MCF 10A (cell line): ENCODE data around the gene TMCC2. TPM values are rescaled to one million over a fixed set of nuclear protein-coding genes. Genes with fewer than 3 reads are reported as not detected.

Source experiments
- BruUV-seq: library from RNA; stranded (reverse); fragments of 400-500 nt; replicated peaks from 2 replicates; lab custom pipeline; 2021; lab: Mats Ljungman, UMichigan
- CTCF ChIA-PET: fragments of 300-600 bp; sonication (Branson Sonifier 250); formaldehyde crosslinking; extraction: SDS; loops from one replicate; lab custom pipeline; 2021; ENCODE audit warnings: antibody characterized with exemption, inconsistent platforms; lab: Yijun Ruan, JAX
- POLR2A ChIA-PET: fragments of 300-600, 350-650 bp; sonication (Branson Sonifier 250); formaldehyde crosslinking; extraction: SDS; loops from one replicate; lab custom pipeline; 2020; ENCODE audit warnings: antibody characterized with exemption, inconsistent platforms; lab: Yijun Ruan, JAX
- DNase-seq: peaks from one replicate; pipeline ENCODE4 v3.0.0-alpha.2; 2018; ENCODE audit not compliant: unreplicated experiment
- H3K27ac Mint-ChIP-seq: one replicate; pipeline ENCODE4 v1.8.0; 2022; ENCODE audit warnings: mild to moderate bottlenecking, low read depth, mixed read lengths; ENCODE audit not compliant: unreplicated experiment
- H3K27me3 Mint-ChIP-seq: one replicate; pipeline ENCODE4 v1.8.0; 2022; ENCODE audit warnings: mixed read lengths; ENCODE audit not compliant: insufficient read depth, unreplicated experiment
- H3K36me3 Mint-ChIP-seq: one replicate; pipeline ENCODE4 v1.8.0; 2022; ENCODE audit warnings: mild to moderate bottlenecking, moderate library complexity, mixed read lengths; ENCODE audit not compliant: insufficient read depth, unreplicated experiment
- H3K4me1 Mint-ChIP-seq: one replicate; pipeline ENCODE4 v1.8.0; 2022; ENCODE audit warnings: mixed read lengths; ENCODE audit not compliant: insufficient read depth, unreplicated experiment
- H3K4me3 Mint-ChIP-seq: one replicate; pipeline ENCODE4 v1.8.0; 2022; ENCODE audit warnings: mild to moderate bottlenecking, moderate library complexity, mixed read lengths; ENCODE audit not compliant: unreplicated experiment
- H3K9me3 Mint-ChIP-seq: one replicate; pipeline ENCODE4 v1.8.0; 2022; ENCODE audit warnings: mixed read lengths; ENCODE audit not compliant: unreplicated experiment
- intact Hi-C: fragments of 100-400 bp; cut with micrococcal nuclease; formaldehyde crosslinking; loops from 2 replicates; pipeline ENCODE4 v1.14.1; 2022
- total RNA-seq: library from RNA; stranded (reverse); gene quantifications from 2 replicates; pipeline ENCODE4 v1.2.3, GENCODE V29; 2022
- TF ChIP-seq, protein P1 (sequence below): fragments of 200-600 bp; IDR thresholded peaks from one replicate; pipeline ENCODE4 v1.8.0; 2022; ENCODE audit warnings: antibody characterized with exemption, mild to moderate bottlenecking; ENCODE audit not compliant: unreplicated experiment

TMCC2 gene
- total RNA-seq, 1 experiment from 2014 or later, result 0.79 TPM

DNA sequence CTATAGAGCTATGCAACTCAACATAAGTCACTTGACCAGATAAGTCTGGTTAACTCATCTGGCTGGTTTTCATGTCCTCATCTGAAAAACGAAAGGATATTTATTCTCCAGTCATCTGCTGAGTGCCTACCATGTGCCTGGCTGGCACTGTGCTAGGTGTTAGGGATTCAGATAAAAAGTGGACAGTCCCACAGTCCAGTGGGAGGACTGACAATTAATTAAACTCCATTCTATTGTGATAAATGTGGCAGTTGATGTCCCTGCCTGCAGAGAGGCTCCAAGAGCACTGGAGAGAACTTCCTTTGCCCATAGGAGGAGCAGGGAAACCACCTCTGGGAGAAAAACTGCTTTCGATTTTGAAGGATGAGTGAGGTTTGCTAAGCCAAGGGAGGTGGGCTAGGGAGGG is 88.4 kb downstream of the TMCC2 start:
- POLR2A ChIA-PET, result interaction anchor here (0.6 to 9.8 kb wide), 5 partner anchors 14 to 66 kb away, joined by 4 to 335 read pairs (median 210); no protein-coding TSS in a partner anchor
- DNase-seq, result no peak
- H3K36me3 Mint-ChIP-seq, result peaks cover 8% of the 10 kb centered on the region
- H3K9me3 Mint-ChIP-seq, result no peaks in the 10 kb centered on the region
- no peaks in the 10 kb centered on the region for H3K27me3 Mint-ChIP-seq
- peaks cover 50% of the 10 kb centered on the region for H3K4me1 Mint-ChIP-seq
- intact Hi-C loops, result no loop called here
- no TSS peak for BruUV-seq
- CTCF ChIA-PET, result interaction anchor here (0.7 to 27.7 kb wide), 6 partner anchors 9 to 86 kb away, joined by 3 to 1857 read pairs (median 16); no protein-coding TSS in a partner anchor
- TF ChIP-seq, protein P1, sequence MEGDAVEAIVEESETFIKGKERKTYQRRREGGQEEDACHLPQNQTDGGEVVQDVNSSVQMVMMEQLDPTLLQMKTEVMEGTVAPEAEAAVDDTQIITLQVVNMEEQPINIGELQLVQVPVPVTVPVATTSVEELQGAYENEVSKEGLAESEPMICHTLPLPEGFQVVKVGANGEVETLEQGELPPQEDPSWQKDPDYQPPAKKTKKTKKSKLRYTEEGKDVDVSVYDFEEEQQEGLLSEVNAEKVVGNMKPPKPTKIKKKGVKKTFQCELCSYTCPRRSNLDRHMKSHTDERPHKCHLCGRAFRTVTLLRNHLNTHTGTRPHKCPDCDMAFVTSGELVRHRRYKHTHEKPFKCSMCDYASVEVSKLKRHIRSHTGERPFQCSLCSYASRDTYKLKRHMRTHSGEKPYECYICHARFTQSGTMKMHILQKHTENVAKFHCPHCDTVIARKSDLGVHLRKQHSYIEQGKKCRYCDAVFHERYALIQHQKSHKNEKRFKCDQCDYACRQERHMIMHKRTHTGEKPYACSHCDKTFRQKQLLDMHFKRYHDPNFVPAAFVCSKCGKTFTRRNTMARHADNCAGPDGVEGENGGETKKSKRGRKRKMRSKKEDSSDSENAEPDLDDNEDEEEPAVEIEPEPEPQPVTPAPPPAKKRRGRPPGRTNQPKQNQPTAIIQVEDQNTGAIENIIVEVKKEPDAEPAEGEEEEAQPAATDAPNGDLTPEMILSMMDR, result no peak
- no peak overlapping the region for H3K27ac Mint-ChIP-seq
- H3K4me3 Mint-ChIP-seq, result no peak overlapping the region

DNA sequence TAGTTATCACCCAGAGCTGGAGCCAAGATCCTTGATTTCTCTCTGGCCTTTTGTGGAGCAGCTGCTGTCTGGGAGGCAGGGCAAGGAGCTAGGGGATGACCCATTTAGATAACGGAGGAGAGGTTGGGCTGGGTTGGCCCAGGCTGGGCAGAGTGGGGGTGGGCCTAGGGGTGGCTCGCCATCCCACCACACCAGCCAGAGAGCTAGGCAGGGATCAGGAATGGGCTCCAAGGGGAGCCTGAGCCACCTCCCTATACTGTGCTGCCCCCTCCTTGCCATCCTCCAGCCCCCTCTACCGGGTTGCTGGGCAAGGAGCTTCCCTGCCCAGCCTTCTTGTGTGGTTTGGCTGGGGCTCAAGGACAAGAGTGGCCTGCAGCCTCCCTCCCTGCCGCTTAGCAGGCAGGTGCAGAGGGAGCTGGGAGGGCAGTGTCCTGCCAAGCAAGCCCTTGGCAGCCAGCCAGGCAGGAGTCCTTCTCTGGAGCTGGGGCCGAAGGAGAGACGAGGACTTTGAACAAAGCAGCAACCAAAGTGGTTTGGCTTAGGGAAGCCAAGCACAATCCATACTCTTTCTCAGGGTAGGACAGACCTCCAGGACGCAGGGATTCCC is 89.7 kb downstream of the TMCC2 start:
- Mint-ChIP-seq H3K27me3 (no peaks in the 10 kb centered on the region), H3K4me1 (peaks cover 53% of the 10 kb centered on the region), H3K36me3 (no peaks in the 10 kb centered on the region), H3K27ac (peak overlapping the region; percentile 80), H3K9me3 (no peaks in the 10 kb centered on the region), H3K4me3 (peak overlapping the region; percentile 99)
- no TSS peak for BruUV-seq
- intact Hi-C loops, result no loop called here
- TF ChIP-seq, protein P1, result no peak
- ChIA-PET CTCF (interaction anchor here (0.6 to 27.7 kb wide), 19 partner anchors 8 to 1139 kb away, joined by 3 to 1857 read pairs (median 4); no protein-coding TSS in a partner anchor), POLR2A (interaction anchor here (0.6 to 9.8 kb wide), 12 partner anchors 14 to 318 kb away, joined by 3 to 335 read pairs (median 6); partner anchors contain the start of gene TMCC2)
- peak; percentile 99 for DNase-seq

DNA sequence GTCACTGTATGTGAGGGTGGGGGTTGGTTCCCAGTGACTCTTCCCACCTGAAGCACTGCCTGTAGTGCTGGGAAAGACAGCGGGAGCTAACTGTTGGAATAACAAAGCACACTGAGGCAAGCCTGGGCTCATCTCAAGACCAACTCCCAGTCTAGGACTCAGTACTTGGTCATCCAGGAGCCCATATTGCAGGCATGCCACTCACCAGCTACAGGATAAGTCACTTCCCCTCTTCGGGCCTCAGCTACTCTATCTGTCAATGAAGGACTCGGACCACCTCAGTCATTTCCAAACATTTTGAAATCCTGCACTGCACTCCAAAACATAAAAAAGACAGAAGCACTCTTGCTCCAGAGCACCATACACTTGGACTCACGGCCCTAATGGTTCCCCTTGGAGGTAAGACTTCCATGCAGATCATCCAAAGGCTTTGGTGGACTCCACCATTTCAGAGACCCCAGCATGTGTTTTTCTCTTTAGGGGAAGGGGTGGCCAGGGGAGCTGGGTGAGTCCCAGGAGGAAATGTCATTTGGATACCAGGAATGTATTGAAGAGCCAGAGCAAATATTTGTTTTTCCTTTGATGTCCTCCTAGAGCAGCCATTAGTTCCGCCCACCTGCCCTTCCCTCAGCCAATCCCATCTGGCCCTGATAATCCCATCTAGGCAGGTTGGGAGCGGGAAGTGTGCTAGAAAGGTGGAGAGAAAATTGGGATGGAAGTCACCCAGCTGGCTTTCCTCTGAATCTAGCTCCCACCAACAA is 90.7 kb downstream of the TMCC2 start:
- DNase-seq, result peak; percentile 95
- ChIA-PET CTCF (interaction anchor here (0.6 to 27.7 kb wide), 19 partner anchors 12 to 873 kb away, joined by 3 to 1857 read pairs (median 4); no protein-coding TSS in a partner anchor), POLR2A (interaction anchor here (0.6 to 9.8 kb wide), 22 partner anchors 13 to 683 kb away, joined by 3 to 335 read pairs (median 5); partner anchors contain the start of genes ELK4, RBBP5 and TMCC2)
- Mint-ChIP-seq H3K4me1 (peaks cover 53% of the 10 kb centered on the region), H3K9me3 (no peaks in the 10 kb centered on the region), H3K27me3 (no peaks in the 10 kb centered on the region), H3K27ac (peak overlapping the region; percentile 80), H3K36me3 (no peaks in the 10 kb centered on the region), H3K4me3 (peak overlapping the region; percentile 99)
- BruUV-seq, result no TSS peak
- intact Hi-C loops, result loop anchor here (2.0 kb wide), 1 partner anchor 20 kb away; no protein-coding TSS in a partner anchor
- TF ChIP-seq, protein P1, result no peak
